K562 (cell line): ENCODE measurements around the gene LY6G6F. TPM values are rescaled to one million over a fixed set of nuclear protein-coding genes. Genes with fewer than 3 reads are reported as not detected.

Source experiments
- CTBP1 ChIP-seq: fragments of 450-650 bp; IDR thresholded peaks from 2 replicates; pipeline ENCODE4 v1.6.1; 2016; ENCODE audit warnings: borderline replicate concordance
- DIDO1 ChIP-seq: fragments of 450-650 bp; IDR thresholded peaks from 2 replicates; pipeline ENCODE4 v1.6.1; 2016; ENCODE audit warnings: low read depth, missing biosample characterization, missing genetic modification characterization
- DPF2 ChIP-seq: fragments of 450-650 bp; IDR thresholded peaks from 2 replicates; pipeline ENCODE4 v1.6.1; 2016
- EWSR1 ChIP-seq: fragments of 450-650 bp; IDR thresholded peaks from 2 replicates; pipeline ENCODE4 v1.6.1; 2018; ENCODE audit warnings: borderline replicate concordance, mild to moderate bottlenecking, low read depth, moderate library complexity; ENCODE audit not compliant: partially characterized antibody
- FOXP4 ChIP-seq: sonication (generic); formaldehyde crosslinking; IDR thresholded peaks from 2 replicates; pipeline ENCODE4 v1.8.0; 2022; ENCODE audit warnings: mild to moderate bottlenecking, missing genetic modification reagents, borderline replicate concordance
- GTF2E2 ChIP-seq: fragments of 200-800 bp; sonication (Bioruptor generic); IDR thresholded peaks from 2 replicates; pipeline ENCODE4 v1.6.1; 2016; ENCODE audit warnings: missing genetic modification characterization, missing compliant biosample characterization
- HEY1 ChIP-seq: fragments of 250-450 bp; sonication (Bioruptor Pico); IDR thresholded peaks from 2 replicates; pipeline ENCODE4 v1.5.0; 2020; ENCODE audit warnings: mild to moderate bottlenecking, moderate library complexity, borderline replicate concordance
- HMG20A ChIP-seq: fragments of 450-650 bp; formaldehyde crosslinking; conservative IDR thresholded peaks from 2 replicates; pipeline ENCODE4 v1.4.0; 2020; ENCODE audit warnings: mild to moderate bottlenecking, mixed read lengths
- HOXB6 ChIP-seq: fragments of 250-450 bp; sonication (Bioruptor Pico); IDR thresholded peaks from 2 replicates; pipeline ENCODE4 v1.5.1; 2022; ENCODE audit warnings: mild to moderate bottlenecking, borderline replicate concordance
- IRF9 ChIP-seq: fragments of 450-650 bp; IDR thresholded peaks from 2 replicates; pipeline ENCODE4 v1.6.1; 2016; ENCODE audit warnings: missing biosample characterization, missing genetic modification characterization
- MITF ChIP-seq: IDR thresholded peaks from 2 replicates; pipeline ENCODE4 v1.6.1; 2014; ENCODE audit warnings: antibody characterized with exemption
- MTA3 ChIP-seq: fragments of 450-650 bp; formaldehyde crosslinking; IDR thresholded peaks from 2 replicates; pipeline ENCODE4 v1.6.1; 2017; ENCODE audit warnings: mild to moderate bottlenecking, borderline replicate concordance
- NELFE ChIP-seq: IDR thresholded peaks from 2 replicates; pipeline ENCODE4 v1.6.1; 2011; ENCODE audit warnings: mild to moderate bottlenecking; ENCODE audit not compliant: insufficient read depth, insufficient read length
- PHF21A ChIP-seq: fragments of 450-650 bp; IDR thresholded peaks from 2 replicates; pipeline ENCODE4 v1.6.1; 2017; ENCODE audit warnings: low read depth, borderline replicate concordance
- RFX7 ChIP-seq: fragments of 250-450 bp; sonication (Bioruptor Pico); IDR thresholded peaks from 2 replicates; pipeline ENCODE4 v1.5.1; 2021; ENCODE audit warnings: mild to moderate bottlenecking
- SETDB1 ChIP-seq: IDR thresholded peaks from one replicate; pipeline ENCODE4 v1.6.1; 2012; ENCODE audit warnings: low read length, control low read depth, inconsistent platforms
- SIRT6 ChIP-seq: IDR thresholded peaks from one replicate; pipeline ENCODE4 v1.6.1; 2012; ENCODE audit warnings: low read depth, mild to moderate bottlenecking, control low read depth, inconsistent platforms, low read length, moderate library complexity
- SMAD4 ChIP-seq: fragments of 250-450 bp; sonication (Bioruptor Pico); conservative IDR thresholded peaks from 2 replicates; pipeline ENCODE4 v1.8.0; 2021; ENCODE audit warnings: inconsistent platforms, mild to moderate bottlenecking, moderate library complexity
- SREBF1 ChIP-seq: fragments of 150-350 bp; IDR thresholded peaks from 2 replicates; pipeline ENCODE4 v1.6.1; 2014; ENCODE audit warnings: antibody characterized with exemption, low read depth, low read length, borderline replicate concordance
- SREBF2 ChIP-seq: sonication (generic); formaldehyde crosslinking; IDR thresholded peaks from 2 replicates; pipeline ENCODE4 v1.4.0; 2020; ENCODE audit warnings: mild to moderate bottlenecking, missing genetic modification reagents
- THAP7 ChIP-seq: fragments of 250-450 bp; sonication (Bioruptor Pico); IDR thresholded peaks from 2 replicates; pipeline ENCODE4 v1.5.0; 2021
- ZKSCAN3 ChIP-seq: fragments of 250-450 bp; sonication (Bioruptor Pico); IDR thresholded peaks from 2 replicates; pipeline ENCODE4 v1.4.0; 2020
- ZNF232 ChIP-seq: sonication (generic); formaldehyde crosslinking; IDR thresholded peaks from 2 replicates; pipeline ENCODE4 v1.8.0; 2022; ENCODE audit warnings: mild to moderate bottlenecking, missing genetic modification reagents
- ZNF445 ChIP-seq: fragments of 250-450 bp; sonication (Bioruptor Pico); IDR thresholded peaks from 2 replicates; pipeline ENCODE4 v1.4.0; 2020; ENCODE audit warnings: low read depth, mild to moderate bottlenecking, moderate library complexity
- ZNF655 ChIP-seq: fragments of 250-450 bp; sonication (Bioruptor Pico); IDR thresholded peaks from 2 replicates; pipeline ENCODE4 v1.5.0; 2021
- polyA plus RNA-seq, 8 experiments: library from polyadenylated mRNA; depleted of rRNA in 4 of 8; stranded (reverse) in 5 of 8; unstranded in 3 of 8; fragments of >200 nt; fragmentation: Nextera tagmentation in 2 of 8; fragmentation: Illumina TruSeq in 1 of 8; extraction: Ambion mirVana in 2 of 8; extraction: Trizol in 1 of 8; gene quantifications; 2 replicates each; pipeline versions ENCODE4 v1.2.1 to v1.2.3, GENCODE V29; 2011 to 2014; ENCODE audit warnings: inconsistent platforms in 1 of 8, missing spikeins in 1 of 8
- total RNA-seq, 7 experiments: library from RNA; depleted of rRNA in 6 of 7; stranded (reverse); fragments of >200 nt in 6 of 7; fragmentation: Illumina TruSeq in 2 of 7; extraction: Trizol in 2 of 7; gene quantifications; 2 replicates each; pipeline versions ENCODE4 v1.2.1 to v1.2.3, GENCODE V29; 2011 to 2021; ENCODE audit warnings: low replicate concordance in 1 of 7

LY6G6F gene
- total and polyA plus RNA-seq, 9 of the 15 experiments (the other 6 are each of a cell fraction or from before 2014, with no cell fraction given): 0.14 to 0.50 (median 0.28) TPM; not detected in 2

GRCh38 chr6:31729515-31729978 is 22.9 kb downstream of the LY6G6F start (continued):
- no peak for TF ChIP-seq ZNF655
- no peak for TF ChIP-seq CTBP1
- TF ChIP-seq MTA3: no peak
- TF ChIP-seq DIDO1 (tag): no peak; the same call in 1 of the 2 replicates
- TF ChIP-seq EWSR1: no peak
- TF ChIP-seq THAP7 (CRISPR knock-in tag): no peak
- TF ChIP-seq ZNF232: no peak
- no peak for TF ChIP-seq HEY1 (CRISPR knock-in tag)
- no peak; the same call in 1 of the 2 replicates for TF ChIP-seq SREBF1
- no peak for TF ChIP-seq DPF2
- TF ChIP-seq MITF: no peak
- TF ChIP-seq FOXP4 (CRISPR knock-in tag): no peak; the same call in 1 of the 2 replicates
- TF ChIP-seq ZNF445 (CRISPR knock-in tag): no peak
- no peak for TF ChIP-seq NELFE
- TF ChIP-seq PHF21A: no peak
- TF ChIP-seq SMAD4: 0 out of 2 replicates have a peak, but pooled peaks have one; percentile 11
- no peak for TF ChIP-seq SREBF2 (CRISPR knock-in tag)
- TF ChIP-seq HOXB6 (CRISPR knock-in tag): no peak
- TF ChIP-seq GTF2E2 (tag): no peak
- TF ChIP-seq SETDB1: no peak
- no peak for TF ChIP-seq IRF9
- TF ChIP-seq SIRT6: peak; percentile 18
- no peak for TF ChIP-seq RFX7 (CRISPR knock-in tag)
- no peak for TF ChIP-seq ZKSCAN3 (CRISPR knock-in tag)
- TF ChIP-seq HMG20A (CRISPR knock-in tag): no peak
